HG02885 (cell line): ENCODE data around the gene LRRC51.

Source experiments
- ATAC-seq: cut with Tn5 transposase; IDR thresholded peaks from one replicate; pipeline ENCODE4 v1.9.1; 2021; ENCODE audit warnings: mild to moderate bottlenecking; ENCODE audit not compliant: unreplicated experiment, poor library complexity

LRRC51 gene

DNA sequence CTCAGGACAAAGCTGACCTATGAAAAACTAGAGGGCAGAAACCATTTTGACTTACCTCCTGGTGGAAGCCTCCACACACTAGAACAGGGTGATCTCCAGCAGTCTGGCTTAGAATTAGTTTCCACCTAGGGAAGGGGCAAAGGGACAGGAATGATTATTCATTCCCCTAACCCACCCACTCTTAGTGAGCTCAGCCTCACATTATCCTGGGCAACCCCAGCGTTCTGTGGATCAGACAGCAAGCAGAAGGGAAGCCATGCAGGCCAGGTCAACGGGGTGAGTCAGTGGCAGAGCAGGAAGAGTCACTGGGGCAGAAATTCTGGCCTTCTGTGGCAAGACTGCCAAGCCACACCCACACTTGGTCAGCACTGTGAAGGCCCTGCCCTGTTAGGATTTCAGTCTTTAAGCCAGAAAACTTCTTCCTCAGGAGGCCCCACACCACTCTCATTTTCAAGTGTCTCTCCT lies 10.8 kb upstream of the LRRC51 start:
- peak; percentile 46 for ATAC-seq

DNA sequence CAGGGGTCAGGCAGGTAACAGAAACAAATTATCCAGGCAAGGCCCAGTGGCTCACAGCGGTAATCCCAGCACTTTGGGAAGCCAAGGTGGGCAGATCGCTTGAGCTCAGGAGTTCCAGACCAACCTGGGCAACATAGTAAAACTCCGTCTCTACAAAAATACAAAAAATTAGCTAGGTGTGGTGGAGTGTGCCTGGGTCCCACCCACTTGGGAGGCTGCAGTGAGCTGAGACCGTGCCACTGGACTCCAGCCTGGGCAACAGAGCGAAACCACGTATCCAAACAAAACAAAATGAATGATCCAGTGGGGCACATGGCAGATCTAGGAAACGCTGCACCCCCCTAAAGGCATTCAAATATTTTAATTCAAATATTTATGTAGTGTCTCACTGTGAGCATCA lies 10.2 kb upstream of the LRRC51 start:
- ATAC-seq = no peak

DNA sequence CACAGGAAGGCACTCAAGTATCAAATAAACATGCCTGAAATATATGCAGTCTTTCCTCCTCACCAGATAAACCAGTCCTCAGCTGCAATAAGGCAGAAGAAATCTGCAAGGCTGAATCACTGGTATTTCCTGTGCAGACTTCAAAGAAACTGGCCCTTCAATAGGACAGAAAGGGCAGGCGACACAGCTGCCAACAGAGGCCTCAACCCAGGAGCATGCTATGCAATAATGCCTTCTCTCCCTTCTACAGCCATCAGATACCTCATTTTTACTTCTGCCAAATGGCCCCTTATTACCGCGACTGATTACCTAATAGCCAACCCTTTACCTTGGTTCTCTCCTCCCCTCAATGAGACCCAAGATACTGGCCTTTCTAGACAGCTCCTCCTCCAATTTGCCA lies 8.3 kb upstream of the LRRC51 start:
- no peak for ATAC-seq

DNA sequence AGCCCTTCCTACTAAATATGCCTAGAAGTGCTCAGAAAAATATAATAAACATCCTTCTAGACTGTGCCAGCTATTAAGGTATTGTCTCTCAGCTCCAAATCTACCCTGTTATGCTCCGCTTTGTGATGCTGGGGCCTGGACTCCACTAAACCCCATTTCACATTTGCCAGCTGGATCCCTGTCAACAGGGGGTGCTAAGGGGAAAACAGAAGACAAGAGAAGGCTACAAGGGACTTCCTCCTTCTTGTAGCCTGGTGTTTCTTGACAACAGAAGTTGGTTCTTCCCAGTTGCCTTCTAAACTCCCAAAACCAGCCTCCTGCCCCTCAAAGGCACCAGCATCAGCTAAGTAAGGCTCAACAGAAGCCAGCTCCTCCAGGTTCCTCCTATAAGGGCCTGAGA lies 5.5 kb upstream of the LRRC51 start:
- ATAC-seq = no peak

DNA sequence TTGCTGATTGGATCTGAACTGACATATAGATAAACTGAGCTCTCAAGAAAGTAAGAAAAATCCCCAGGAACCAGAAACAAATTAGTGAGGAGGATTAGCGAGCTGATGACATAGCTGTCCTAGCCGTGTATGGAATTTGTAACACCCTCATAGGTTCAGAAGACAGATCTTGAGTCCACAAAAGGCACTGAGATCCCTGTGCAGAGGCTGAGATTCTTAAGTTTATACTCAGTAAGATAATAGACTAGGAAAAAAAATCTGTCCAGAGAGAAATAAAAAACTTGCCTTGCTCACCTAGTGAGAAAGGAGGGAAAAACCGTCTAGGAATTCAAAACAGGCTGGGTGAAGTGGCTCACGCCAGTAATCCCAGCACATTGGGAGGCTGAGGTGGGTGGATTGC lies 4.9 kb upstream of the LRRC51 start:
- no peak for ATAC-seq

DNA sequence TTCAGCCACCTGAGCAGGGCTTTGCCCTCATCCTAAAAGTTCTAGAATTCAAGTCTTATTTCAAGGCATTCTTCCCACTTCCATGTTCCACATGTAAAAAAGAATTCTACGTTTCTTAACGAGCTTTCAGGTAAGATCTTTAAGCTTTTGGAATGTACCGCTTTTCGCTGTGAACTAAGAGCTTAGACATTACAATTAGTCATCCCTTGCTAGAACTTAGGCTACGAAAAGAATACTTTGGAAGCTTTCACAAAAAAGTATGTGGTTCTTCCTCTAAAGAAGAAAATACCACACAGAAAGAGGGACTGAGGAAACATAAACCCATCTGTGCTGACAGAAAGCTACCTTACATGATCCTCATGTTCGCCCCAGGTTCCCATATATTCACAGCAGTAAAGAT lies 2.2 kb upstream of the LRRC51 start:
- no peak for ATAC-seq

DNA sequence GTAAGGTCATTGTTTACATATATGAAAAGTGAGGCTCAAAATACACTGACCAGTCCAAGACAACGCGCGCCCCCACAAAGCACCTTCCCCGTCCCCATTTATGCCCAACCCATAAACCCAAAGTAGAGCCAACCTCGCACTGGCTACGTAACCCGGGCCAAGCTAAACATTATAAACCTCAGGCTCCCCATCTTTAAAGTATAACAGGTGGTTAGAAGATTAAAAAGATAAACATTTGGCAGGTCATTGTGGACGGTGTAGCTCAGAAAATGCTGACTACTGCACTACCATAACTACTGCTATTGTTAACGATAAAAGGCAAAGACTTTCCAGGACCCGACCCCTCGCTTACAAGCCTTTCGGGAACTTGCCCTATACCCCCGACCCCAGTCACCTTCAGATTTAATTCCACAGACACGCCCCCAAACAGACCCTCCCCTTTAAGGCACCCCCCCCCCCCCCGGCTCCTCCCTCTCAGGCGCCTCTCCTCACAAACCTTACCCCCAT lies 778 bp upstream of the LRRC51 start:
- no peak for ATAC-seq

DNA sequence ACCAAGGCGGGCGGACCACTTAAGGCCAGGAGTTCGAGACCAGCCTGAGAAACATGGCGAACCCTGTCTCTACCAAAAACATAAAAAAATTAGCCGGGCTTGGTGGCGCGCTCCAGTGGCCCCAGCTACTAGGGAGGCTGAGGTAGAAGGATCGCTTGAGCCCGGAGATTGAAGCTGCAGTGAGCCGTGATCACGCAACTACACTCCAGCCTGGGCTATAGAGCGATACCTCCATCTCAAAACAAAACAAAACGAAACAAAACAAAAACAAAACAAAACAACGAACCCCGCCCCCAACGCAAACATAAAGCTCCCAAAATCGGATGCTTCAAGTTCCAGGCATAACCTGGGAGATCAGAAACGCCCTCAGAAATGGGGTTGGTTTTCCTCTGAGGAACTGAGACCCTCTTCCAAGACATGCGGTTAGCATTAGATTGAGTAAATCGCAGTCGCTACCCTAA lies 564 bp downstream of the LRRC51 start:
- ATAC-seq = no peak

DNA sequence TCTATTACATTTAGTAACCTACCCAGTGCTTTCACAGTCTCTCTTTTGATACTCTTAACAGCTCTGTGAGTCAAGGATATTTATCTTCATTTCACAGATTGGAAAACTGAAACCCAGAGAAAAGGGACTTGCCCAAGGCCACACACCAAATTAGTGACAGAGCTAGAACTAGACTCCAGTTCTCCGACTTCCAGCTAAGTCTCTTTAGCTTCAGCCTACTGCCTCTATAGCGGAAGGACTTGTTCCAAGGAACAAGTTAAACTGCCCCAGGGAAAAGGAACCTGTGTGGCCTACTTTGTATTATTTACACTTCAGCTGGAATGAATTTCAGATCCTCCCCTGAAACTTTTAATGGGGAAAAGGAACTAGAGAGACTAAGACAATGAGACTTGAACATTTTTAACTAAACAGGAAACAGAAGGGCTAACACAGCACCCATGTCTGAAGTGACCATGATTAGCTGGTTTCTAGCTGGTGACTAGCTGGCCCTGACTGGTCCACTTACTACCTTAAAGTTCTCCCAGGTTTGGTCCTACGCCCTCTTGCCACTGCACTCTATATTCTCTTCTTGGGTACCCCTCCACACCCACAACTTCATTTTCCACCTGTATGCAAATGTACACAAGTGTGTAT lies 1.3 kb downstream of the LRRC51 start:
- no peak for ATAC-seq

DNA sequence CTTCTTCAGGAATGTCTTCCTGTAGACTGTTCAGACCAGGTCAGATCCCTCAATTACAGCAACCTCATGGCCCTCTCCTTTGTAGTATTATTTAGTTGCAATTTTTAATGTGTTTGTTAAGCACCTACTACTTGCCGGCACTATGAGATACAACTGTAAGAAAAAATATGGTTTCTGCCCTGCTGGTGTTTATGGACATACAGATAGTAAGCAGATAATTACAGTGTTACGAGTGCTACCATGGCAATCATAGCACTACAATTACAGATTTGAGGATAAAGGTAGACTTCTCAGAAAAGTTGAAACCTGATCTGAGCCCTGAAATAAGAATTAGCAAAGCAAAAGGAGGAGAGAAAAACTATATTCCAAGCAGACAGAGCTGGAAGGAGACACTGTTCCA lies 2.8 kb downstream of the LRRC51 start:
- ATAC-seq = no peak

DNA sequence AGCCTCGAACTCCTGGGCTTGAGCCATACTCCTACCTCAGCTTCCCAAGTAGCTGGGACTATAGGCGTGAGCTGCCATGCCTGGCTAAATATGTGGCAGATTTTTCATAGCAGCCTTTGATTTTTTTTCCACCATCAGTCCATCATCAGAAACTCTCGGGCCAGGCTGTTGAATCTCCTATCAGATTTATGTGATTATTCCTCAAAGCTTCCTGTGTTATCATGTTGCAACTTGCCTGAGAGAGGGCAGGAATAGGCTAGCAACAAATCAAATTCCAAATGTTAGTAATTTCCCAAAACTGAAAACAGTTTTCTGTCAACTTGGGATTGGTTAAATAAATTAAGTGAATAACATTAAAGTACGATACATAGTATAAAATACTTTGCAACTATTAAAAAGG lies 3.4 kb downstream of the LRRC51 start:
- no peak for ATAC-seq

DNA sequence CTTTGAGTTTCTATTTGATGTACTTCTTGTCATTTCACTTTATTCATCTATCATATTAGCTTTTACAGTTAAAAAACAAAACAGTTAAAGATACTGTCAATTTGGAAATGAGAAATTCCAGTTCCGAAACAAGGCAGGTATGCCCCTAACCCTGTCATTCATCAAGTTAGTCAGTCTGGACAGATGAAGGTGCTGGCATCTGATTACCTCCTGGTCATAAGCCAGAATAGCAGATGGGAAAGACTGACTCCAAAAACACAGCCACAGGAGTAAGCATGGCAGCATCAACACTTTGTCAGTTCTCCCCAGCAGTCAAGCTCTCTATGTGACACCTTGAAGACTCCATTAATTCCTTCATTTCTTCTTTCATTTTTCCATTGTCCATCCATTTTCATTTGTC lies 4.3 kb downstream of the LRRC51 start:
- ATAC-seq = no peak

DNA sequence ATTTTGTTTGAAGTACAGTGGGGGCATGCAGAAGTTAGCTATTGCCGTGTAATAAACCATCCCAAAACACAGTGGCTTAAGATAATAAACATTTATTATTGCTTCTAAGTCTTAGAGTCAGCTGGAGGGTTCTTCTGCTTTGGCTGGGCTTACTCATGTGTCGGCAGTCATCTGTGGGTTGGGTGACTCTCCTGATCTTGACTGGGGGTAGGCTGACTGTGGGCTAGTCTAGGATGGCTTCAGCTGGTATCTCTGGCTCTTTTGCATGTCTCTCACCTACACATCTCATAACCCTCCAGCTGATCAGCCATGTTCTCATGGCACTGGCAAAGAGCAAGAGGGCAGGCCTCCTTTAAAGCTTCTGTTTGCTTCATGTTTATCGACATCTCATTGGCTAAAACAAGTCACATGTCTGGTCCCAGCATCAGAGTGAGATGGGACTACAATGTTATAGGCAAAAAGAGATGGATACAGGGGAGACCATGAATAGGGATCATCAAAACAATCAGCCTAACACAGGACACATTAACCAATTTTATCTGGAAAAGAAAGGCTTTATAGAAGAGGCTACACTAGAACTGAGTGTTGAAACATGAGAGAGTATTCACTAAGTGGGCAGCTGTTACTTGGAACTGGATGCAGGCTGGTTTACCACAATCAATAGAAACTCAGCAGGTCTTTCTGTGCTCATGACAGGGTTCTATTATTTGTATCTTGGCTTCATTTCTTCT lies 5.1 kb downstream of the LRRC51 start:
- ATAC-seq = no peak

DNA sequence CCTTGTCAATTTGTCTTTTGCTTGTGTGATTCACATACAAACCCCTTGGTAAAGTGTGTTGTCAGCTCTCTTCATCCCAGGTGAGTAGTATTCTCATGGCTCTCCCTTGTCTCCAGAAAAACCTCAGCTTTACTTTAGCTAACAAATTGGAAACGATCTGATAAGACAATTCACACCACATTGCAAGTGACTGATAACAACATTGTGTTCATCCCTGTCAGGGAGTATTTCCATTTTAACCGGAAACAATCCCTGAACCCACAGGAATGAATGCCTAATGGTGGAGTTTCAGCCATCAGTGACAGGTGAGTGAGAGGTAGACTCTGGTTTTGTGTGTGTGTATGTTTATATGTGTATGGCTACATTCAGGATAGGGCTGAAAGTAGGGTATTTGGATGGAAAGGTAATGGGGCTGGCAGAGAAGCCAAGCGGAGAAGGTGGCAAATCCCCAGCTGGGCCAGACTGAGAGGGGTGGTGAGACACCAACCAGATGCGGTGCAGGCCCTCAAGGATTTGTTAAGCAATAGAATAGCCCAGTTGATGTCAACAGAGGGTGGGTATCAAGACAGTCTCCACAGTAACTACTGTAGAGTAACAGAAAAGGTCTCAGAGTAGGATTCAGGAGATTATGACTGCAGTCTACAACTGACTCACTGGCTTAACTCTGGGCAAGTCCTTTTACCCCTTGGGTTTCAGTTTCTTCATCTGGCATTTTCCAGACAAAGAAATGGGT lies 7.6 kb downstream of the LRRC51 start:
- no peak for ATAC-seq

DNA sequence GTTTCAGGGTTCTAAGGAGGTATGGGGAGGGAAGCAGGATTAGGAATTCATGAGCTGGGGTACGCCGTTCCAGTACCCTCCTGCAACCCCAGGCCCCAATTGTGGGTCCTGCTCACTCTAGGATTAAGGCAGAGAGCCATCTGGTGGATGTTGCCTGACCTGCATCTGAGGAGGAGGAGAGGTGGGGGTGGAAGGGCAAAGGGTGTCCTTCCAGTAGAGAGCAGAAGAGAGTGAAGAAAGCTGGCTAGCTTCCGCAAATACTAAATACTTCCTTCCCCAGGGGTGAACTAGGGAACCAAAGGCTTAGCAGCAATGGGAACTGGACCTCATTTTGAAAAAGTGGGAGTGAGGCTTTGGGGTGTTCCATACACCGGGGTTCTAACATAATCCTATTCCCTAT lies 10.6 kb downstream of the LRRC51 start:
- ATAC-seq = peak; percentile 59

DNA sequence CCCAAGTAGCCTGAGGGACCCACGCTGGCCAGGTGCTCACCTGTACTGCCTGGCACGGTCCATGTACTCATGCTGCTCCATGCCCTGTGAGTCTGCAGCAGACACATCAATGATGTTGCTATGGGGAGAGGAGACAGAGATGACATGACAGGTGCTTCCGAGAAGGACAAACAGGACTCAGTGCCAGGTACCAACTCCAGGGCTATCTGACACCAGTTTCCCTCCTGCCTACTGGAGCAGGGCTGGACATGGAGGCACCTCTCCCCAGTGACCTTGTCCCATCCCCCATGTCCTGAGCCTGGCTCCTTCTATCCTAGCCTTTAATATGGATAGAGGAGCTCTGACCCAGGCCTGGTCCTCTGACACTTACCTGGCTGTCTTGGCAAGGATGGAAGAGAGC lies 18.1 kb downstream of the LRRC51 start:
- no peak for ATAC-seq

DNA sequence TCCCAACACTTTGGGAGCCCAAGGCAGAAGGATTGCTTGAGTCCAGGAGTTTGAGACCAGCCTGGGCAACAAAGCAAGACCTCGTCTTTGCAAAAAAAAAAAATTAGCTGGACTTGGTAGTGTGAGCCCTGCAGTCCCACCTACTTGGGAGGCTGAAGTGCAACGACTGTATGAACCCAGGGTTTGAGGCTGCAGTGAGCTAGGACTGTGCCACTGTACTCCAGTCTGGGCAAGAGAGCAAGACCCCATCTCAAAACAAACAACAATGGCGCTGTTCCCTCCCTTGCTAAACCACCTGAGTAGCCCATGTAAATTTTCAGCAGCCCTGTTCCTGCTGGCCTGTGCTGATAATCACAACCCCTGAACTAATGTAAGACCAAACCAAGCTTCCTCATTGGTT lies 19.4 kb downstream of the LRRC51 start:
- no peak for ATAC-seq

DNA sequence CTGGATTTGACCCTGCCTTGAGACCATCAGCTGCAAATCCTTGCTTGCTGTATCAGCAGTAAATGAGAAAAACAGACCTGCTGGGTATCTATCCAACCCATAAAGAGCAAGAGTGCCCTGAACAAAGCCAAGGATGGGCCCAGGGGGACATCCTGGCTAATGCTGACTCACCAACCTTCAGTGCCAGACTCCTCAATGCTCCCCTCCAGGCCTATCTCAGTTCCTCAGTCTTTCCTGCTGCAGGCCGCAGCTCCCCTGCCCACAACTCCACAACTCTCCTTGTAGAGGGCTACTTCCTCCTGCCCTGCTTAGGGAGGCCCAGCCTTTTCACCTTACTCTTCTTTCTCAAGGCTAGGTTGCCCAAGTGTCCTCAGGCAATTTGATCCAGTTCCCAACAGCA lies 19.8 kb downstream of the LRRC51 start:
- ATAC-seq = no peak

DNA sequence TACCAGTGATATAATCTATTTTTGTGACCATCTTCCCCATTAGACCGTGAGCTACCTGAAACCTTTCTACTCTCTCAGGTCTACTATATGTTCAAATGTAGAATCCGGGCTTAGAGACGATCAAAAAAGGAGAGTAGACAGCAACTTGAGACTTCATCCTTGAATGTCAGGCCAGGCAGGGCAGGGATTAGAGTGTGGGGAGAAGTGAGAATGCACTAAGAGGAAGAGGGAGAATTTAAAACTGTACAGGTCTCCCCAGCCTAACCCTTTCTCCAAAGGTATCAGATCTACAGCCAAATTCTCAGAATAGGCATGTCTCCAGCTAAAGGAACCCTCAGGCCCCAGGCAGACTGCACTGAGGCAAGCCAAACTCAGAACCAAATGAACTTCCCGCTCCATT lies 21.5 kb downstream of the LRRC51 start:
- no peak for ATAC-seq

DNA sequence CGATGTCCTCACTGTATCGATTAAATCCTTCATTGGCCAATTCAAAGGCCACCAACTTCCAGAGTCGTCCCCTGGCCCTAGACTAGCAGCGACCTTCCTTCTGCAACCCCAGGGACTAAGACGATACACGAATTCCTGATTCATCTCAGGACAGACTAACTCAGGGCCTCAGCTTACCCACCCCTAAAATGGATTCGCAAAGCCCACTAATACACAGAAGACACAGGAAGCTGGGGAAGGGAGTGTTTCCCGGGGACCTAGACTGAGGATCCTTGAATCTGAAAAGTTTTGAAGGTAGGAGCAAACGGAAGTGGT lies 21.9 kb downstream of the LRRC51 start:
- ATAC-seq = no peak

DNA sequence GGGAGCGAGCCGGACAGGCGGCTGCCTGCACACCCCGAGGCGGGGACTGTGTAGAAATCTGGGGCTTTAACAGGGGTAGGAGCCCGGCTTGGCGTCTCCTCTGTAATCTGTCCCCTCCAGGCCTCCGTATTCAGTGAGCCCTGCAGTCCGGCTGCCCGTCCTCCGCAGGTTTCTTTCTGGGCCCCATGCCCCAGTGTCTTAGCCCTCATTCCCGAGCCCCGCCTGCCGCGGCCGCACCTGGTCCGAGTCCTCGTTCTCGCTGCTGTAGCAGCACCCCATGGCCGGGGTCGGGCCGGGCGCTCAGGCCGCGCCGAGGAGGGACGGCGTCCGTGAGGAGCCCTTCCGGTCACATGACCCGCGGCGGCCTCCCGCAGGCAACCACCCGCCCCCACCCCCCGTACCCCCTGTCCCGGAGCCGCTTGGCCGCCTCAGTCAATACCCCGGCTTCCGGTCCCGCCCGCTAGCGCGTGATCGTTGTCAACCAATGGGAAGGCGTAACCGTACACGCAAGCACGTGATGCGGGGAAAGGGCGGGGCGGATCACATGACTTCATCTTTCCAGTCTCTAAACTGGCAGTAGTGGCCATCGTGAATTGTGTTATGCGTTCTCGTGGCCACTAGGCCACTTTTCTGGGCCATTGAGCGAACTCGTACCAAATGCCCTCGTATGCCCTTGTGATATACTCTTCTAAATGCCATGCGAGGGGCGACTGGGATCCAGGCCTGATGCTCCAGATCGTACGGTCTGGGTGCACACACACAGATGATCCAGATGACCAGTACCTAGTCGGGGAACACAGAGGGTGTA lies 22.5 kb downstream of the LRRC51 start, which contains the start of gene LAMTOR1:
Gene LAMTOR1, minus strand, starts transcription at position 352 of the 808 bp plus-strand sequence. Its CDS starts 73 bp downstream, at position 279.
- peak; percentile 90 for ATAC-seq
